ENCODE measurements around the gene FUNDC2.

GRCh38 chrX:155022585-155022984, 4.1 kb upstream of the FUNDC2 start, which contains the start of gene F8:
- TF ChIP-seq CTCF (IDR thresholded peaks at IDR 0.05; ENCODE audit: low read length) (no peak), EZH2phosphoT487 (IDR thresholded peaks at IDR 0.05; ENCODE audit: low read length) (no peak)
